A549 treated with dexamethasone at 1 μM for 4 hours (cell line): ENCODE data around the gene KDM8. TPM values are rescaled to one million over a fixed set of nuclear protein-coding genes. Genes with fewer than 3 reads are reported as not detected.

Source experiments
- total RNA-seq: library from RNA; stranded (reverse); fragments of 200-300 nt; extraction: Qiagen RNA extraction; gene quantifications from 5 replicates; pipeline ENCODE4 v1.2.3, GENCODE V29; 2022

The KDM8 gene
- 1.7 to 2.8 TPM (median 2.6 TPM) in 5 replicates for total RNA-seq

DNA sequence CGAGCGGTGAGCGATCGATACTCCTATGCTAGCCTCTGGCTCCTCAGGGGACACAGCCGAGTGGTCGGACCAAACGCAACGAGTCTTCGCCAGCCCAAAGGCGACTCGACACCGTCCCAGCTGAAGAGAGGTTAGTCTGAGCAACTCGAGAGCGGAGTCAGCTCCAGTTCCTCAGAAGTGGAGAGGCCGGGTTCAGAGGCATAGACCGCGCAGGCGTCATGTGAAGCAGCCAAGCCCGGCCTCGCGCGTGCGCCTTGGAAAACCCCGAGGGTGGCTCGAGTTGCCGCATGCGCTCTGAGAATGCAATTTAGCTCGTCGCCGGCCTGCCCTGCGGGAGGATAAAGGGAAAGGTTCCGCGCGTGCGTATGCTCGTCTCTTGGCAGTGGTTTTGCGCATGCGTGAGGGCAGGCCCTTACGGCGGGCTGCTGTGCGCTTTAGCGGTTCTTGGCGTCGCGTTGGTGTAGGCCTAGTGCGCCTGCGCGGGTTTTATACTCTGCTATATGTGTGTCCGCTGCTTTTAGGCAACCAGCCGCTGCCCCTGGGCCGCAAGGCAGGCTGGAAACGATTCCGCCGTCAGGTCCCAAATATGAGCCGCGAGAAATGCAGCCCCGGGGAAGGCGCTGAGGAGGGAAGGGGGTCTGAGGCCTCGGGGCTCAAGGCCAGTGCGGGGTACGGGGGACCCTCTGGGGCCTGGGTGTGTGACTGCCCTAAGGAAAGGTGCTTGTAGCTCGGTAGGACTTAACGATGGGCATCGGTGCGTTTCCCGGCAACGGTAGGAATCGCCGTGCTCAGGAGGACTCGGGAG lies at the start of gene KDM8:
Gene KDM8, plus strand, starts transcription at position 20 of the 805 bp plus-strand sequence. CDS start 6,598 bp downstream, outside the sequence.

DNA sequence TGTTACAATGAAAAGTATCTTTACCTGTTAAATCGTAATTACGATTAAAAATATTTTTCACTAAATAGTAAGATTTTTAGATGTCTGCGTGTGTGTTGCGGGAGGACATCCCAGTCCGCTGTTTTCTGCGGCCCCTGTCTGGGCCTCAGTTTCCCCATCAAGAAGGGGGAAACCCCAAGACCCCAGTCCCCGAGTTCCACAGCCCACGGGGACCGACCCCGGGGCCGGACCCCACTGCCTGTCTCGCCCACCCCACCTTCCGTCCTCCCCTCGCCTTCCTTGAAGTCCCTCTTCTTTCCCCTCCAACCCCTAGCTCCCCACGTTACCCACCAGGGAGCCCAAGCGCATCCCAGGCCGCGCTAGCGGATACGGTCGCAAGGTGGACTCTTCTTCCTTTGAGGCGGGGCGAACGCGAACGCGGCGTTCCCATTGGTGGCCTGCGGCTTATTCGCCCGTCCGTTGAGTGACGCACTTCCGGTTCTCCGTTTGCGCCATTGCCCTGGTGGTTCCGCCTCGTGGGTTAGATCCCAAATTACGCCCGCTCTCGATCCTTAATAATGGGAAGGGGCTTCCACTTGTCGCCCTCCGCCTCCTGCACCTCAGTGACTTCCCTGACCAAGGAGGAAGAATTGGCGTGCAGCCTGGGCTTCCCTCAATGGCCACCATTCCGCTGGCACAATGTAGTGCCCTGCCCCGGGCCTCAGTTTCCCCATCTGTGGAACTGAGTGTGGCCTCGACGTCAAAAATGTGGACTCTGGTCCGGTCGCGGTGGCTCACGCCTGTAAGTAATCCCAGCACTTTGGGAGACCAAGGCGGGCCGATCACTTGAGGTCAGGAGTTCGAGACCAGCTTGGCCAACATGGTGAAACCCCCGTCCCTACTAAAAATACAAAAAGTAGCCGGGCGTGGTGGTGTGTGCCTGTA lies 65.3 kb downstream of the KDM8 start, which contains the start of gene NSMCE1:
Gene NSMCE1, minus strand, starts transcription at position 397 of the 924 bp plus-strand sequence. CDS start 11,202 bp downstream, outside the sequence.

Other genes starting within 250 kb of the KDM8 start
- gene C16orf82, start 136.6 kb upstream of the KDM8 start, total RNA-seq, result not detected in 5 replicates
- gene NSMCE1, start 65.2 kb downstream of the KDM8 start, total RNA-seq, result 54.5 to 61.1 TPM (median 55.1 TPM) in 5 replicates
- 25.1 to 33.0 TPM (median 28.8 TPM) in 5 replicates for gene IL4R, start 110.4 kb downstream of the KDM8 start, total RNA-seq
- gene IL21R, start 198.6 kb downstream of the KDM8 start, total RNA-seq, result 0.02 to 0.04 TPM (median 0.02 TPM) in 3 of 5 replicates, not detected in the others